Smooth muscle cell (in vitro differentiated cells): ENCODE measurements around the gene ADCY5. TPM values are rescaled to one million over a fixed set of nuclear protein-coding genes. Genes with fewer than 3 reads are reported as not detected.

Source experiments
- DNase-seq: peaks from one replicate; lab custom pipeline; 2025; ENCODE audit not compliant: unreplicated experiment; lab: John Stamatoyannopoulos, UW
- H2AFZ ChIP-seq: fragments of 200-600 bp; sonication (generic); 2 replicates; pipeline ENCODE4 v1.6.0; 2016; ENCODE audit warnings: antibody characterized with exemption, low read depth, mild to moderate bottlenecking
- H3F3A ChIP-seq: fragments of 200-600 bp; sonication (generic); 2 replicates; pipeline ENCODE4 v1.6.0; 2017; ENCODE audit warnings: antibody characterized with exemption, low read depth
- H3K27ac ChIP-seq: fragments of 200-600 bp; sonication (generic); 2 replicates; pipeline ENCODE4 v1.5.1; 2016; ENCODE audit warnings: low read depth, mild to moderate bottlenecking
- H3K27me3 ChIP-seq: fragments of 200-600 bp; sonication (generic); 2 replicates; pipeline ENCODE4 v1.6.1; 2016; ENCODE audit warnings: low read depth, mild to moderate bottlenecking
- H3K36me3 ChIP-seq: fragments of 200-600 bp; sonication (generic); 2 replicates; pipeline ENCODE4 v1.5.1; 2016; ENCODE audit warnings: low read depth
- H3K4me1 ChIP-seq: fragments of 200-600 bp; sonication (generic); 2 replicates; pipeline ENCODE4 v1.5.1; 2016; ENCODE audit warnings: low read depth
- H3K4me2 ChIP-seq: fragments of 200-600 bp; sonication (generic); 2 replicates; pipeline ENCODE4 v1.6.0; 2016; ENCODE audit warnings: mild to moderate bottlenecking
- H3K4me3 ChIP-seq: fragments of 200-600 bp; sonication (generic); 2 replicates; pipeline ENCODE4 v1.5.1; 2016; ENCODE audit warnings: mild to moderate bottlenecking
- H3K79me2 ChIP-seq: fragments of 200-600 bp; sonication (generic); 2 replicates; pipeline ENCODE4 v1.6.0; 2016; ENCODE audit warnings: low read depth, mild to moderate bottlenecking
- H3K9ac ChIP-seq: fragments of 200-600 bp; sonication (generic); 2 replicates; pipeline ENCODE4 v1.6.0; 2016; ENCODE audit warnings: low read depth
- H3K9me3 ChIP-seq: fragments of 200-600 bp; sonication (generic); replicated peaks from 2 replicates; pipeline ENCODE4 v1.5.1; 2016; ENCODE audit warnings: low read depth
- H4K20me1 ChIP-seq: fragments of 200-600 bp; sonication (generic); 2 replicates; pipeline ENCODE4 v1.6.0; 2016; ENCODE audit warnings: low read depth
- CTCF ChIP-seq: fragments of 200-600 bp; sonication (generic); IDR thresholded peaks from 2 replicates; pipeline ENCODE4 v1.5.1; 2017; ENCODE audit warnings: borderline replicate concordance, mild to moderate bottlenecking, antibody characterized with exemption; ENCODE audit not compliant: insufficient read depth, poor library complexity, severe bottlenecking
- WGBS: methylation state at CpG from one replicate; pipeline ENCODE4 v1.1.7; 2016; ENCODE audit warnings: low lambda C conversion rate; 5-methylcytosine and 5-hydroxymethylcytosine counted together
- polyA plus RNA-seq: library from polyadenylated mRNA; unstranded; fragments of >200 nt; fragmentation: Nextera tagmentation; extraction: Ambion mirVana; gene quantifications from 2 replicates; pipeline ENCODE4 v1.2.1, GENCODE V29; 2016
- total RNA-seq: library from RNA; depleted of rRNA; stranded (reverse); fragments of >200 nt; gene quantifications from 2 replicates; pipeline ENCODE4 v1.2.3, GENCODE V29; 2014

Gene ADCY5
- total and polyA plus RNA-seq, 2 experiments from 2014 or later, result 0.50 to 0.58 TPM

DNA sequence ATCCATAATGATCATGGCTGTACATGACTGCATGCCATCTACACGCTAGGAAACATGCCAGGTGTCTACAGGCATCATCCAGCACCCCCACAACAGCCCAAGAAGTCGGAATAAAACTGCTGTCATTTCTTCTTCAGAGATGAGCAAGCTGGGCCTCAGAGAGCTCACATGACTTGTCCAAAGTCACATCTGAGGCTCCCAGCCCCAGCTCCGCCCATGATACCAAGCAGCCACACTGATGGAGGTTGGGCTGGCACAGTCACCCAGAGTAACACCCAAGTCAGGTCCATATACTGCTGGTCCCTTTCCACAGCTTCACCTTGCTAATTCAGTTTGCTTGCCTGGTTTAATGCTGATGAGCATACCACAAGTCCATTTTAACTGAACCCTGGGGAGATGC is 130.5 kb downstream of the ADCY5 start:
- no peak for TF ChIP-seq CTCF
- Histone ChIP-seq H3K79me2 (no peaks in the 10 kb centered on the region), H3F3A (no peaks in the 10 kb centered on the region), H3K4me3 (no peak overlapping the region), H3K9ac (no peak overlapping the region), H3K27me3 (peaks cover 49% of the 10 kb centered on the region), H4K20me1 (no peaks in the 10 kb centered on the region), H3K36me3 (no peaks in the 10 kb centered on the region), H2AFZ (no peak overlapping the region), H3K4me1 (peaks cover 9% of the 10 kb centered on the region), H3K9me3 (no peaks in the 10 kb centered on the region), H3K27ac (no peak overlapping the region), H3K4me2 (no peak overlapping the region)
- DNase-seq, result no peak
- 87% methylated on average over 3 of the region's 3 CpGs for WGBS

DNA sequence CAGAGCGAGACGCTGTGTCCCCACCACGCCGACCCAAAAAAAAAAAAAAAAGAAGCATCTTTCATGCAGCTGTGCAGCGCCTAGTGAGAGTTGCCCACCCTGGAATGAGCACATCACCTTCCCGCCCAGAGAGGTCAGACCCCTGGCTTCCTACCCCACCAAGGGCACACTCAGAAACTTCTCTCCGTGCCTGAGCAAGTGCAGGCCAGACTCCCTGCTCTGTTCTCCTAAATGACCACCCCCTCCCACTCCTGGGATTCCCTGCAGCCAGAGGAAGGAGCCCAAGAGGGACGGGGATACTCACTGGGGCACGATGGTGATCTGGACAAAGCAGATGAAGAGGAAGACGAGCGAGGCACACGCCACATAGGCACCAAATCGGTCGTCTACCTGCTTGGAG is 131.2 kb downstream of the ADCY5 start:
- no peak for TF ChIP-seq CTCF
- 91% methylated on average over 14 of the region's 14 CpGs for WGBS
- Histone ChIP-seq H3K27ac (no peak overlapping the region), H4K20me1 (no peaks in the 10 kb centered on the region), H3K4me1 (peaks cover 9% of the 10 kb centered on the region), H3K79me2 (no peaks in the 10 kb centered on the region), H3K9ac (no peak overlapping the region), H2AFZ (no peak overlapping the region), H3K9me3 (no peaks in the 10 kb centered on the region), H3K4me3 (no peak overlapping the region), H3K36me3 (no peaks in the 10 kb centered on the region), H3K27me3 (peaks cover 51% of the 10 kb centered on the region), H3F3A (no peaks in the 10 kb centered on the region), H3K4me2 (no peak overlapping the region)
- no peak for DNase-seq

- Histone ChIP-seq H2AFZ (no peak overlapping the region), H3K27me3 (peaks cover 39% of the 10 kb centered on the region), H3F3A (no peaks in the 10 kb centered on the region), H3K9me3 (no peaks in the 10 kb centered on the region), H3K4me1 (peaks cover 9% of the 10 kb centered on the region), H3K4me2 (no peak overlapping the region), H3K4me3 (no peak overlapping the region), H3K27ac (no peak overlapping the region), H3K79me2 (no peaks in the 10 kb centered on the region), H3K9ac (no peak overlapping the region), H4K20me1 (no peaks in the 10 kb centered on the region), H3K36me3 (no peaks in the 10 kb centered on the region)
- no peak for TF ChIP-seq CTCF
- WGBS, result 20% methylated on average over 4 of the region's 4 CpGs
- no peak for DNase-seq
Measured at GRCh38 chr3:123315271-123315595, 133.7 kb downstream of the ADCY5 start.

DNA sequence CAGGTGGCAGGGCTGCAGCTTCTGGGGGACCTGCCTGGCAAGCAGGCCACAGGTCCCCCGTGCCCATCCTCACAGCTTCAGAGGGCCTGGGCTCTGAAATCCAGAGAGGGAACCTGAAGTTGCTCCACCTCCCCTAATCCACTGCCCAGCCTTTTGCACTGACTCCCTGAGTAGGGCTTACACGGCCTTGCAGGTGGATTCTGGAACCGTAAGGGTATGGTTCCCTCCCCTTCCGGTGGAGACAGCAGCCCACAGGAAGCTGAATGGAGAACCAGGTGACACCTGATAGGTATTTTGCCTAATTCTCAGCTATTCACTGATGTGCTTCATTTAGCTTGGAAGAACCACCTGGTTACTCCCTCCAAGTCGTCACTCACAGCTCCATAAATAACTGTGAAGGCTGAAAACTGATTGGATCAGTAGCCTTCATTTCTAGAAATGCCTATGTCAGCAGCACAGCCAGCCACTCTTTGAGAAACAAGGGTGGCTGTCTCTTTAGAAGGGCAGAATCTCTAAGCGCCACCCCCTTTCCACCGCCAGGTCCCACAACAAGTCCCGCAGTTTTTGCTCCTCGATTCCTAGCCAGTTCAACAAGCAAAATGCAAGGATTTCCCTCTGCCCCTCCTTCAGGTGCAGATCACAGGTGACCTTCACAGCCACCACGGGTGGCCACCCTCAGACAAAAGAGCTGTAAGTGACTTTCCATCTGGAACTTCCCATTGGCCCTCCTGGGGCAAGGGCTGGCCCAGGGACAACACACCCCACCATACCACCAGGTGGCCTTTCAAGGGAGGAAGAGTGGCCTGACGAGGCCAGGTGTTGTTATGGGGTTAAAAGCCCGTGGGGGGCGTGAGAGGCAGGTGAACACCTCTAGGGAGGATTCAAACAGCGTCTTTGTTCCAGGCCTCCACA is 134.3 kb downstream of the ADCY5 start:
- Histone ChIP-seq H3K4me2 (no peak overlapping the region), H3K27ac (no peak overlapping the region), H2AFZ (no peak overlapping the region), H3K4me3 (no peak overlapping the region), H3F3A (no peaks in the 10 kb centered on the region), H3K79me2 (no peaks in the 10 kb centered on the region), H3K36me3 (no peaks in the 10 kb centered on the region), H4K20me1 (no peaks in the 10 kb centered on the region), H3K9me3 (no peaks in the 10 kb centered on the region), H3K27me3 (peaks cover 36% of the 10 kb centered on the region), H3K4me1 (peaks cover 6% of the 10 kb centered on the region), H3K9ac (no peak overlapping the region)
- no peak for DNase-seq
- no peak for TF ChIP-seq CTCF
- whole genome bisulfite sequencing, result 30% methylated on average over 14 of the region's 14 CpGs
